Heart left ventricle (tissue), 13 donors: ENCODE results near the gene GNS.

ENCODE experiments used
- POLR2A ChIP-seq, 2 donors: fragments of 450-650 bp; IDR thresholded peaks; one replicate each; pipeline ENCODE4 v1.6.1; 2017; ENCODE audit warnings: antibody characterized with exemption in 2 of 2, mild to moderate bottlenecking in 2 of 2, moderate library complexity in 2 of 2
- TF ChIP-seq, protein P1 (sequence below), 12 donors: fragments of 200-600 bp; sonication (generic) in 4 of 12; IDR thresholded peaks; one replicate each; pipeline versions ENCODE4 v1.5.0 to v1.8.0; 2018 to 2022; ENCODE audit warnings: antibody characterized with exemption in 12 of 12, mild to moderate bottlenecking in 5 of 12
- donor health status: ischemic (EF 13 %, LVEDD 7.1; RV severe dilation, severe dysfunction).
- donor health status: DM: no; HTN: yes; CAD: no.
- donor health status: DM: no; HTN: no; CAD: no.
- donor health status: ischemic (EF 25% LVEDD 6.9; RV normal size, moderate dysfunction).
- donor health status: ischemic (EF 25% LVEDD 5.7; RV mildly dilated, moderate dysfunction).
- donor health status: ischemic (EF 35%, LVEDD 5.7; RV mildly dilated, moderate dysfunction).
- donor health status: nonischemic (EF 11% LVEDD 7.7; RV severe dilation, severe dysfunction).
- donor health status: DM: yes; HTN: yes; CAD: no.
- donor health status: PGD.
- donor health status: ischemic (EF 29% LVEDD 5.4; RV normal size, mild dysfunction).
- donor health status: nonischemic (EF 23%, LVEDD 6.1; RV moderate dilation, normal function).

DNA sequence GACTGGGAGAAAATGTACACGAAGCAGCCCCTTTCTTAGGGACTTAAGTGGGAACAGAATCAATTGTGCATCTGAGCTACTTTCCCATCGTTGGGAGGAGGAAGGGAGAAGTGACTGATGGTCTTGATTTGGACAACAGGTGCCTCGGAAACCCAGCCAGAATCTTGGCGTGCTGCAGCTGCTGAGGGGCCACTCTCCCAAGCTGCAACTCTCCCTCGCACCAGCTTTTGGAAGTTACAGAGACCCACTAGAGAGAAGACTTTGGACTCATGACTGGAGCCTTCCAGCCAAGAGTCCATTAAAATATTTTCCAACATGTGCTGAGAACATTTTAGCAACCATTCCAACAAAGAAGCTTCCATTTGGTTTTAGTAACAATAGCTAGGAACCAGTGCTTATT lies 52.3 kb downstream of the GNS start:
- TF ChIP-seq, protein P1, sequence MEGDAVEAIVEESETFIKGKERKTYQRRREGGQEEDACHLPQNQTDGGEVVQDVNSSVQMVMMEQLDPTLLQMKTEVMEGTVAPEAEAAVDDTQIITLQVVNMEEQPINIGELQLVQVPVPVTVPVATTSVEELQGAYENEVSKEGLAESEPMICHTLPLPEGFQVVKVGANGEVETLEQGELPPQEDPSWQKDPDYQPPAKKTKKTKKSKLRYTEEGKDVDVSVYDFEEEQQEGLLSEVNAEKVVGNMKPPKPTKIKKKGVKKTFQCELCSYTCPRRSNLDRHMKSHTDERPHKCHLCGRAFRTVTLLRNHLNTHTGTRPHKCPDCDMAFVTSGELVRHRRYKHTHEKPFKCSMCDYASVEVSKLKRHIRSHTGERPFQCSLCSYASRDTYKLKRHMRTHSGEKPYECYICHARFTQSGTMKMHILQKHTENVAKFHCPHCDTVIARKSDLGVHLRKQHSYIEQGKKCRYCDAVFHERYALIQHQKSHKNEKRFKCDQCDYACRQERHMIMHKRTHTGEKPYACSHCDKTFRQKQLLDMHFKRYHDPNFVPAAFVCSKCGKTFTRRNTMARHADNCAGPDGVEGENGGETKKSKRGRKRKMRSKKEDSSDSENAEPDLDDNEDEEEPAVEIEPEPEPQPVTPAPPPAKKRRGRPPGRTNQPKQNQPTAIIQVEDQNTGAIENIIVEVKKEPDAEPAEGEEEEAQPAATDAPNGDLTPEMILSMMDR (IDR thresholded peaks at IDR 0.05), result no peak
- TF ChIP-seq POLR2A (IDR thresholded peaks at IDR 0.05), result no peak
